ENCODE measurements around the gene EIPR1.

Gene EIPR1

GRCh38 chr2:3414133-3414860 lies 36.7 kb upstream of the EIPR1 start:
- no peak overlapping the region for H3K27ac ChIP-seq (ENCODE audit: low read depth, low read length)
- no peak overlapping the region for H3K9ac ChIP-seq (ENCODE audit: low read length)
- peaks cover 8% of the 10 kb centered on the region for H3K36me3 ChIP-seq (ENCODE audit: insufficient read depth, low read length)

GRCh38 chr2:3413697-3414096 lies 36.1 kb upstream of the EIPR1 start:
- H3K36me3 ChIP-seq (ENCODE audit: insufficient read depth, low read length): peaks cover 8% of the 10 kb centered on the region
- H3K4me1 ChIP-seq (ENCODE audit: insufficient read depth, low read length): no peaks in the 10 kb centered on the region
- no peak overlapping the region for H3K27ac ChIP-seq (ENCODE audit: low read depth, low read length)
- H3K27me3 ChIP-seq (ENCODE audit: control insufficient read depth in 1 of 2, insufficient read depth in 2 of 2, low read length in 2 of 2): no peaks in the 10 kb centered on the region
- no peak overlapping the region for H3K4me3 ChIP-seq (ENCODE audit: low read depth in 1 of 2, low read length in 2 of 2)
- no peaks in the 10 kb centered on the region for H3K9me3 ChIP-seq (ENCODE audit: low read length)
- no peak overlapping the region for H3K9ac ChIP-seq (ENCODE audit: low read length)

More at GRCh38 chr2:3414133-3414860, 36.7 kb upstream of the EIPR1 start:
- H3K27me3 ChIP-seq (ENCODE audit: control insufficient read depth in 1 of 2, insufficient read depth in 2 of 2, low read length in 2 of 2): no peaks in the 10 kb centered on the region
- H3K4me1 ChIP-seq (ENCODE audit: insufficient read depth, low read length): no peaks in the 10 kb centered on the region
- H3K9me3 ChIP-seq (ENCODE audit: low read length): no peaks in the 10 kb centered on the region
- no peak overlapping the region for H3K4me3 ChIP-seq (ENCODE audit: low read depth in 1 of 2, low read length in 2 of 2)

- Histone ChIP-seq H3K9ac (ENCODE audit: low read length) (no peak overlapping the region), H3K36me3 (ENCODE audit: insufficient read depth, low read length) (peaks cover 8% of the 10 kb centered on the region)
These were observed 33.5 kb upstream of the EIPR1 start for GRCh38 chr2:3411103-3411502.

GRCh38 chr2:3409627-3410170 lies 32.1 kb upstream of the EIPR1 start:
- Histone ChIP-seq H3K4me3 (ENCODE audit: low read depth in 1 of 2, low read length in 2 of 2) (no peak overlapping the region), H3K4me1 (ENCODE audit: insufficient read depth, low read length) (no peaks in the 10 kb centered on the region), H3K27me3 (ENCODE audit: control insufficient read depth in 1 of 2, insufficient read depth in 2 of 2, low read length in 2 of 2) (no peaks in the 10 kb centered on the region), H3K36me3 (ENCODE audit: insufficient read depth, low read length) (peaks cover 4% of the 10 kb centered on the region), H3K9ac (ENCODE audit: low read length) (no peak overlapping the region), H3K9me3 (ENCODE audit: low read length) (no peaks in the 10 kb centered on the region), H3K27ac (ENCODE audit: low read depth, low read length) (no peak overlapping the region)

More at GRCh38 chr2:3411103-3411502, 33.5 kb upstream of the EIPR1 start:
- H3K27ac ChIP-seq (ENCODE audit: low read depth, low read length): no peak overlapping the region
- no peaks in the 10 kb centered on the region for H3K27me3 ChIP-seq (ENCODE audit: control insufficient read depth in 1 of 2, insufficient read depth in 2 of 2, low read length in 2 of 2)
- H3K4me1 ChIP-seq (ENCODE audit: insufficient read depth, low read length): no peaks in the 10 kb centered on the region
- no peak overlapping the region for H3K4me3 ChIP-seq (ENCODE audit: low read depth in 1 of 2, low read length in 2 of 2)
- no peaks in the 10 kb centered on the region for H3K9me3 ChIP-seq (ENCODE audit: low read length)

- Histone ChIP-seq H3K36me3 (ENCODE audit: insufficient read depth, low read length) (peaks cover 8% of the 10 kb centered on the region), H3K27ac (ENCODE audit: low read depth, low read length) (no peak overlapping the region), H3K4me3 (ENCODE audit: low read depth in 1 of 2, low read length in 2 of 2) (no peak overlapping the region), H3K27me3 (ENCODE audit: control insufficient read depth in 1 of 2, insufficient read depth in 2 of 2, low read length in 2 of 2) (no peaks in the 10 kb centered on the region), H3K4me1 (ENCODE audit: insufficient read depth, low read length) (no peaks in the 10 kb centered on the region), H3K9me3 (ENCODE audit: low read length) (no peaks in the 10 kb centered on the region), H3K9ac (ENCODE audit: low read length) (no peak overlapping the region)
These were observed 31.2 kb upstream of the EIPR1 start for GRCh38 chr2:3408781-3409180.

GRCh38 chr2:3406501-3406900 lies 28.9 kb upstream of the EIPR1 start:
- Histone ChIP-seq H3K4me3 (ENCODE audit: low read depth in 1 of 2, low read length in 2 of 2) (no peak overlapping the region), H3K27ac (ENCODE audit: low read depth, low read length) (no peak overlapping the region), H3K36me3 (ENCODE audit: insufficient read depth, low read length) (peaks cover 27% of the 10 kb centered on the region)

GRCh38 chr2:3405876-3406275 lies 28.3 kb upstream of the EIPR1 start:
- no peaks in the 10 kb centered on the region for H3K27me3 ChIP-seq (ENCODE audit: control insufficient read depth in 1 of 2, insufficient read depth in 2 of 2, low read length in 2 of 2)
- no peak overlapping the region for H3K4me3 ChIP-seq (ENCODE audit: low read depth in 1 of 2, low read length in 2 of 2)
- H3K36me3 ChIP-seq (ENCODE audit: insufficient read depth, low read length): peaks cover 27% of the 10 kb centered on the region
- H3K27ac ChIP-seq (ENCODE audit: low read depth, low read length): no peak overlapping the region
- no peak overlapping the region for H3K9ac ChIP-seq (ENCODE audit: low read length)
- no peaks in the 10 kb centered on the region for H3K4me1 ChIP-seq (ENCODE audit: insufficient read depth, low read length)
- H3K9me3 ChIP-seq (ENCODE audit: low read length): no peaks in the 10 kb centered on the region

More at GRCh38 chr2:3406501-3406900, 28.9 kb upstream of the EIPR1 start:
- H3K9me3 ChIP-seq (ENCODE audit: low read length): no peaks in the 10 kb centered on the region
- H3K9ac ChIP-seq (ENCODE audit: low read length): no peak overlapping the region
- no peaks in the 10 kb centered on the region for H3K4me1 ChIP-seq (ENCODE audit: insufficient read depth, low read length)
- no peaks in the 10 kb centered on the region for H3K27me3 ChIP-seq (ENCODE audit: control insufficient read depth in 1 of 2, insufficient read depth in 2 of 2, low read length in 2 of 2)

- Histone ChIP-seq H3K9ac (ENCODE audit: low read length) (no peak overlapping the region), H3K4me1 (ENCODE audit: insufficient read depth, low read length) (no peaks in the 10 kb centered on the region), H3K27ac (ENCODE audit: low read depth, low read length) (no peak overlapping the region), H3K9me3 (ENCODE audit: low read length) (no peaks in the 10 kb centered on the region), H3K4me3 (ENCODE audit: low read depth in 1 of 2, low read length in 2 of 2) (no peak overlapping the region), H3K27me3 (ENCODE audit: control insufficient read depth in 1 of 2, insufficient read depth in 2 of 2, low read length in 2 of 2) (no peaks in the 10 kb centered on the region), H3K36me3 (ENCODE audit: insufficient read depth, low read length) (peaks cover 27% of the 10 kb centered on the region)
These were observed 27.7 kb upstream of the EIPR1 start for GRCh38 chr2:3405307-3405706.

GRCh38 chr2:3404349-3404894 lies 26.8 kb upstream of the EIPR1 start:
- H3K4me3 ChIP-seq (ENCODE audit: low read depth in 1 of 2, low read length in 2 of 2): no peak overlapping the region
- no peak overlapping the region for H3K27ac ChIP-seq (ENCODE audit: low read depth, low read length)
- H3K4me1 ChIP-seq (ENCODE audit: insufficient read depth, low read length): no peaks in the 10 kb centered on the region
- no peaks in the 10 kb centered on the region for H3K27me3 ChIP-seq (ENCODE audit: control insufficient read depth in 1 of 2, insufficient read depth in 2 of 2, low read length in 2 of 2)
- H3K36me3 ChIP-seq (ENCODE audit: insufficient read depth, low read length): peaks cover 27% of the 10 kb centered on the region
- no peaks in the 10 kb centered on the region for H3K9me3 ChIP-seq (ENCODE audit: low read length)
- no peak overlapping the region for H3K9ac ChIP-seq (ENCODE audit: low read length)

- H3K27ac ChIP-seq (ENCODE audit: low read depth, low read length): no peak overlapping the region
These were observed 26.1 kb upstream of the EIPR1 start for GRCh38 chr2:3403587-3404334.

GRCh38 chr2:3399829-3400228 lies 22.2 kb upstream of the EIPR1 start:
- no peaks in the 10 kb centered on the region for H3K4me1 ChIP-seq (ENCODE audit: insufficient read depth, low read length)
- H3K36me3 ChIP-seq (ENCODE audit: insufficient read depth, low read length): peaks cover 36% of the 10 kb centered on the region
- no peak overlapping the region for H3K27ac ChIP-seq (ENCODE audit: low read depth, low read length)
- no peak overlapping the region for H3K4me3 ChIP-seq (ENCODE audit: low read depth in 1 of 2, low read length in 2 of 2)
- no peak overlapping the region for H3K9ac ChIP-seq (ENCODE audit: low read length)
- H3K9me3 ChIP-seq (ENCODE audit: low read length): no peaks in the 10 kb centered on the region
- H3K27me3 ChIP-seq (ENCODE audit: control insufficient read depth in 1 of 2, insufficient read depth in 2 of 2, low read length in 2 of 2): no peaks in the 10 kb centered on the region

More at GRCh38 chr2:3403587-3404334, 26.1 kb upstream of the EIPR1 start:
- Histone ChIP-seq H3K4me1 (ENCODE audit: insufficient read depth, low read length) (no peaks in the 10 kb centered on the region), H3K4me3 (ENCODE audit: low read depth in 1 of 2, low read length in 2 of 2) (no peak overlapping the region), H3K9ac (ENCODE audit: low read length) (no peak overlapping the region), H3K27me3 (ENCODE audit: control insufficient read depth in 1 of 2, insufficient read depth in 2 of 2, low read length in 2 of 2) (no peaks in the 10 kb centered on the region), H3K36me3 (ENCODE audit: insufficient read depth, low read length) (peaks cover 29% of the 10 kb centered on the region), H3K9me3 (ENCODE audit: low read length) (no peaks in the 10 kb centered on the region)

All from muscle layer of colon (tissue), 2 donors.